HL-60 (cell line): ENCODE measurements around the gene DENND6B.

Experiments used
- DNase-seq, 2 experiments: peaks; one replicate each; pipeline ENCODE4 v3.0.0-alpha.2; 2010 to 2020; ENCODE audit warnings: low read depth in 1 of 2, low spot score in 1 of 2
- H3K27ac ChIP-seq: fragments of 250-450 bp; sonication (Bioruptor Pico); replicated peaks from 2 replicates; pipeline ENCODE4 v1.5.1; 2020; ENCODE audit warnings: mild to moderate bottlenecking, moderate library complexity
- H3K27me3 ChIP-seq: fragments of 250-450 bp; sonication (Bioruptor Pico); 2 replicates; pipeline ENCODE4 v1.5.1; 2021; ENCODE audit warnings: mild to moderate bottlenecking, moderate library complexity; ENCODE audit not compliant: insufficient read depth, poor library complexity, severe bottlenecking
- H3K4me3 ChIP-seq: replicated peaks from 2 replicates; pipeline ENCODE4 v1.5.1; 2011; ENCODE audit warnings: mild to moderate bottlenecking, control low read depth, low read length; ENCODE audit not compliant: insufficient read depth
- CTCF ChIP-seq: IDR thresholded peaks from one replicate; pipeline ENCODE4 v1.5.1; 2011; ENCODE audit warnings: low read length, control low read depth, inconsistent platforms; ENCODE audit not compliant: insufficient read depth
- GABPA ChIP-seq: IDR thresholded peaks from 2 replicates; pipeline ENCODE4 v1.6.1; 2012; ENCODE audit warnings: low read depth
- POLR2AphosphoS5 ChIP-seq: IDR thresholded peaks from 2 replicates; pipeline ENCODE4 v1.6.1; 2012; ENCODE audit warnings: low read depth
- REST ChIP-seq: IDR thresholded peaks from 2 replicates; pipeline ENCODE4 v1.6.1; 2012; ENCODE audit warnings: low read depth; ENCODE audit not compliant: insufficient replicate concordance
- SPI1 ChIP-seq: IDR thresholded peaks from 2 replicates; pipeline ENCODE4 v1.6.1; 2012; ENCODE audit warnings: low read depth, mild to moderate bottlenecking, borderline replicate concordance

DENND6B gene

GRCh38 chr22:50357222-50357621 lies 30.4 kb upstream of the DENND6B start:
- TF ChIP-seq GABPA = no peak
- no peak for TF ChIP-seq REST
- H3K4me3 ChIP-seq = no peak overlapping the region

GRCh38 chr22:50356186-50356585 lies 29.4 kb upstream of the DENND6B start:
- H3K4me3 ChIP-seq = no peak overlapping the region
- H3K27ac ChIP-seq = no peak overlapping the region
- no peak for DNase-seq
- H3K27me3 ChIP-seq = no peaks in the 10 kb centered on the region
- TF ChIP-seq GABPA = no peak
- no peak for TF ChIP-seq CTCF
- TF ChIP-seq REST = no peak
- TF ChIP-seq POLR2AphosphoS5 = no peak
- no peak for TF ChIP-seq SPI1

More at GRCh38 chr22:50357222-50357621, 30.4 kb upstream of the DENND6B start:
- H3K27me3 ChIP-seq = no peaks in the 10 kb centered on the region
- no peak overlapping the region for H3K27ac ChIP-seq
- DNase-seq = no peak

GRCh38 chr22:50348058-50348457 lies 21.2 kb upstream of the DENND6B start:
- Histone ChIP-seq H3K4me3 (no peak overlapping the region), H3K27me3 (no peaks in the 10 kb centered on the region), H3K27ac (no peak overlapping the region)
- no peak for TF ChIP-seq GABPA
- TF ChIP-seq REST = no peak
- TF ChIP-seq CTCF = no peak
- TF ChIP-seq POLR2AphosphoS5 = no peak
- DNase-seq = no peak

- no peak overlapping the region for H3K4me3 ChIP-seq
- no peak for DNase-seq
- TF ChIP-seq SPI1 (no peak), POLR2AphosphoS5 (no peak), REST (no peak), GABPA (no peak)
These were observed 20.3 kb upstream of the DENND6B start for GRCh38 chr22:50347157-50347556.

More at GRCh38 chr22:50347157-50347556, 20.3 kb upstream of the DENND6B start:
- Histone ChIP-seq H3K27ac (no peak overlapping the region), H3K27me3 (no peaks in the 10 kb centered on the region)
